Measurements from ENCODE around the gene HIVEP3.

The HIVEP3 gene

DNA sequence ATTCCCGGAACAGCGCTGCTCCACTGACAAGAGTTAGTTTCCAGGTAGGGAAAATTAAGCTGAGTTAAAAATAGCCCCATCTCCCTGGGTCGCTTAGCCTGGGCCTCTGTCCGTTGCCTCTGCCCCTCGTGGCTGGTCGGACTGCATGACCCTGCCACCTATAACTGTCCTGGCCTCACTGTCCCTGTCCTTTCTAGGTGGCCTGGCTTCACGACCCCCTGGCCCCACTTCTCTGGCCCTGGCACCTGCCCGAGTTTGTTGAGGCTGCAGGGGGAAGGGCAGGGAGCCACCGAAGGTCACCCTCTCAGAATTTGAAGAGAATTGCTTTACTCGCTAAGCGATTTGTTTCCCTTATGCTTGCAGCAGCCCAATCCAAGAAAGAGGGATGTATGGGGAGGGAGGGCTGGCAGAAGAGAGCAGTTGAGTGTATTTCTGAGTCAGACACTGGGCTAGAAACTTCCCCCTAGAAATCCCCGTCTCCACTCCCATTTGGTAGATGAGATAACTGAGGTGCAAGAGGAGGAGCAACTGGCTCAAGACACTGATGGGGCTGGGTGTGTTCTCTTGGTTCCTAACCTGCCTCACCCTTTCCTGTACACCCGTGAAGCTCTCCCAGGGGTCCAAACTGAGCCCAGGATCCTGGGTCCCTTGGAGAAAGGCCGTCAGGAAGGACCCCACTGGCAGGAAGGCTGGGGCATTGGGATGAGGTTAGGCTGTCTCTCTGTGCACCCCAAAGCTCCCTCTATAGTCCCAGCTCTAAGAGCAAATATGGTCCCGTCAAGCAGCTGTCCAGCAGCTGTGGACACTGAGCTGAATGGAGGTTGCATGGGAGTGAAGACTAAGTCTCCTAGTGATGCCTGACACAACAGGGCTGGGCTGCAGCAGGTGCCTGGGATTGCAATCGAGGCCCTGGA lies 431.3 kb downstream of the HIVEP3 start:
- DNase-seq, result peak; percentile 21

- DNase-seq, result no peak
These were observed 432.2 kb downstream of the HIVEP3 start for GRCh38 chr1:41486371-41487125.

- no peak for DNase-seq
These were observed 432.7 kb downstream of the HIVEP3 start for GRCh38 chr1:41486053-41486370.

GRCh38 chr1:41485605-41486004 lies 433.1 kb downstream of the HIVEP3 start:
- DNase-seq, result peak; percentile 29

- peak; percentile 94 for DNase-seq
These were observed 434.1 kb downstream of the HIVEP3 start, which contains the start of gene EDN2 for GRCh38 chr1:41484402-41485241. Gene EDN2 (minus strand): TSS chr1:41484683. CDS start chr1:41484601, 82 bp downstream.

DNA sequence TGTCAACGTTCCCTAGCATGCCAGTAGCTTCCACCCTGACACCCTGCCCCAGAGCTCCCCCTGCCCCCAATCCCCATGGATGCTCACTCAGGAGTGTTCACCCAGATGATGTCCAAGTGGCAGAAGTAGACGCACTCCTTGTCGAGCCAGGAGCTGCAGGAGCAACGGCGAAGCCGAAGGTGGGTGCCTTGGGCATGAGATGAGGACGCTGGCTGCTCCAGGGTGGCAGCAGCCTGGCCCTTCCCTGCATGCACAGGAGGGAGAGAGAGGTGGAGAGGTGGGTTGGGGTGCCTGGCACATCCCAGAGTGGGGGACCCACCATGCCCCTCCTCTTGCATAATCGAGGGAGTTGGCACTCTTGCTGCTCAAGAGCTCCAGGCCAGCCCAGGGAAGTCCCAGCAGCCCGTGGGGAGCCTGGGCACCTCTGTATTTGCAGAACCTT lies 434.7 kb downstream of the HIVEP3 start:
- no peak for DNase-seq

DNA sequence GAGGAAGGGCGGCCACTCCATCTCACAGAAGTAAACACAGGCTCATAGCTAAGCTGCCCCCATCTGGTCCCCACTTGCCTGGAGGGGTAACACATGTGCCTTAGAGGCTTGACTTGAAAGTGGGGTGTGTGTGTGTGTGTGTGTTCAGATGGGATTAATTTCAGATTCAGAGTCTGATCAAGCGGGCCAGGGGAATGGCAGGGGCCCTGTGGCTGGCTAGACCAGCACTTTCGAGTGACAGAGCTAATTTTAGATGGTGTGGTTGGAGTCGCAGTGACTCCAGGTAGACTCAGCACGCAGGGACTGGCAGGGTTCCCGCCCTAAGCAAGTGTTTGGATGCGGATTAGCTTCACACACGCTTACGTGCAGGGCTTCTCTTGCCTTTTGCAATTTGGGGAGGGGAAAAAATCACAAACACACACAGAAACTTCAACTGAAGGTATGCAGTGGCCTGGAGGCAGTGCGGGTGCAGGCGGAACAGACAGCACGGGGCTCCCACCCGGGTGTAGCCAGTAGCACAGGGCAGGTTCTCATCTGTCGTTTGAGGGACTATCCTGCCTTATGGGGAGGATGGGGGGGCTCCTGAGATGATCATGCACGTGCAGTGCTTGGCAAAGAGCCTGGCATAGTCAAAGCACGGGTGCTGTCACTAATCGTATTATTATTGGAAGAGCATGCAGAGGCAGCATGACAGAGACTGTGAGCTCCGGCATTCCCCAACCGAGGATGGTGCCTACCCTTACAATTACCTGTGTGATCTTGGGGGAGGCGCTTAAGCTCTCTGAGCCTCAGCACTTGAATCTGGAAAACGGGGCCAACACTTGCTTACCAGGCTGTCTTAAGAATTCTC lies 435.5 kb downstream of the HIVEP3 start:
- DNase-seq, result no peak

GRCh38 chr1:41482001-41482765 lies 436.5 kb downstream of the HIVEP3 start:
- DNase-seq, result no peak

DNA sequence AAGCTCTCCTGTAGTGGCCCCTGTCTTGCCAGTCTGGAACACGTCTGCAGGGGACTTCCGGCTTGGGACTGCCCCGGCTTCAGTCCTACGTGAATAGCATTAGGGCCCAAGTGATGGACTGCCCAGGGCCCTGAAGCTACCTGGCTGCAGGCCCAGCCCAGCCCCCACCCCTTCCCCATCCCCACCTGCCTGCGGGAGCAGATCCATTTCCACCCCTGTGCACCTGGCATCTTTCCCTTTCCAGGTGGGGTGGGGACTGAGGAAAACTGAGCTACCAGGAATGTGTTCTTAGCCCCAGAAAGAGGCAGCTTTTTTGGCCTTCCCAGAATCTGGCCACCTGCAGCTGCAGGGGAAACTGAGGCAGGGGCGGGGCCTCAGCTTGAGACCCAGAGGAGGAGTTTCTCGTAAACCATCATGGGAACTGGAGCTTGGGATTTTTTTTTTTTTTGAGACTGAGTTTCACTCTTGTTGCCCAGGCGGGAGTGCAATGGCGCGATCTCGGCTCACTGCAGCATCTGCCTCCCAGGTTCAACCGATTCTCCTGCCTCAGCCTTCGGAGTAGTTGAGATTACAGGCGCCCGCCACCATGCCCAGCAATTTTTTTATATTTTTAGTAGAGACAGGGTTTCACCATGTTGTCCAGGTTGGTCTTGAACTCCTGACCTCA lies 437.5 kb downstream of the HIVEP3 start:
- DNase-seq, result no peak

DNA sequence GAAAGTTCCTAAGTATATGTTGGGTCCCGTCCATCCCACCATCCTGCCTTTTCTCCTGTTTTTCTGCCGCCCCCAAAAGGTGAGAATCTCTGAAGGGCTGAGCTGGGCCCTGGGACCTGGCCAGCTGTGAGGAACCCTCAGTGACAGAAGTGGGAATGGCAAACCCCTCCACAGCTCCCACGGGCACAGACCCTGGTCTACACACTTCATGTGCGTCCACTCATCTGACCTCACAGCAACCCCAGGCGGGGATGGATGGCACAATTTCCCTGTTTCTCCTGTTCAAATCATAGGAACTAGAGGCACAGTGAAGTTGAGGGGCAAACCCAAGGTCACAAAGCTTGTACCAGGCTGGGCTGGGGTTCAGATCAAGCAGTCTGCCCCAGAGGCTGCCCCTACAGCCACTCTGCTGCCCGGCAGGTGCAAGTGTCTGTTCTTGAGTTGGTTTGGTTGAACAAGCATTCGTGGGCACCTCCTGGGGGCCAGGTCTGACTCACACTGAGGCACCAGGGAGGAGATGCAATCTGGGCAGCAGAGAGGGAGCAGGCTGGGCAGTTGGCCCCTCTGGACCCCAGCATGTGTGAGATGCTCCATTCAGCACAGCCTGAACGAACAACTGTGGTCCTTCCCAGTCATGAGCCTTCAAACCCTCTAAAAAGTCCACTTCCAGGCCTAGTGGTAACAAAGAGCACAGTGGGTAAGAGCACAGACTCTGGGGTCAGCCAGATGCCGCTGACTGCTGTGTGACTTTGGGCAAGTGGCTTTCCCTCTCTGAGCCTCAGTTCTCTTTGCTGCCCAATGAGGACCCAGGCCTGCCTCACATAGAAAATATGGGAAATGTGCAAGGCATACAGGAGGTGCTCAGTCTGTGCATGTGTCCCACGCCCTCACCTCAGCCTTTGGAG lies 438.3 kb downstream of the HIVEP3 start:
- DNase-seq, result no peak

- no peak for DNase-seq
These were observed 438.9 kb downstream of the HIVEP3 start for GRCh38 chr1:41479808-41480160.

GRCh38 chr1:41479000-41479807 lies 439.5 kb downstream of the HIVEP3 start:
- DNase-seq, result no peak

DNA sequence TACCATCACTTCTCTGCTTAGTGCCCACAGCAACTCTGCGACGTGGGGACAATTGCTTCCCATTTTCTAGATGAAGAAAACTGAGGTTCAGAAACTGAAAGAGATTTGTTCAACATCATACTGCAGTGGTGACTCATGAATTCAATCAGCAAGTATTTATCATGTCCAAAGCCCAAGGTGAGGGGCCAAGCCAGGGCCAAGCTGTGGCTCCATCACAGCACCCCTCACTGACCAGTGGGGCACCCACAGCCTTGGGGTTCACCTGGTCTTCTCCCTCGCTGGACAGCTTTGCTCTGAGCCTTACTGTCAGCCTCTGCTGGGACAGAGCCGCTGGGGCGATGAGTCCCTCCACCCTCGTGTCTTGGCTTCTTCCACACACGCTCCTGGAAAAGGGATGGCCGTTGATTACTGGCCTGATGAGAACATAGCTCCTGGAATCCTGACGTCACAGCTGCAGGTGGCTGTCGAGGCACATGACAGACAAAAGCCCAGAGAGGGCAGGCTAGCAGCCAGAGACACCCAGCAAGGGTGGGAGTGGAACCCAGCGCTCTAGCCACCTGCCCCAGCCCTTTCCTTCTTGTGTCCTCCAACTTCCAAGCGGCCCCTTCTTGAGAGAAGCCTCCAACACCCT lies 440.5 kb downstream of the HIVEP3 start:
- no peak for DNase-seq

GRCh38 chr1:41476807-41477361 lies 441.8 kb downstream of the HIVEP3 start:
- DNase-seq, result no peak

- DNase-seq, result no peak
These were observed 442.7 kb downstream of the HIVEP3 start for GRCh38 chr1:41475859-41476567.

DNA sequence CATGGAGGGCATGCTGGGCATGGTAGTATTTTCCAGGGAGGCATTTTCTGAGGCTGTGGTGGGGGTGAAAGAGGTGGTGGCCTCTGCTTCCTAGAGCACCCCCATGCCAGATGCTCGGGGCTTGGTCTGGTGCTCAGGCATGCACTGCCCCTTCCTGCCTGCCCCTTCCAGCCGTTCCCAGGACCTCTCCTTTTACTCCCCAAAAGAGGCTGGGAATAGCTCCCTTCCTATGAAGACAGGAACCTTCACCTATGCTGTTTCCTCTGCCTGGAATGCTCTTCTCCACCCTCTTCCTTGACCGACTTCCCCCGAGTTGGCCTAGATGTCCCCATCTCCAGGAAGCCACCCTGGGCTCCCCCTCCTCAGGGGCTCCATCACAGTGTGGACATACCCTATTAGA lies 443.4 kb downstream of the HIVEP3 start:
- DNase-seq, result no peak

Data from DMS53 (cell line).